GM23338 (cell line): ENCODE measurements around the gene ATP4A. TPM values are rescaled to one million over a fixed set of nuclear protein-coding genes. Genes with fewer than 3 reads are reported as not detected.
A peak's percentile ranks its signal among the peaks of the same experiment; 100 is the strongest.

ENCODE experiments used
- ATAC-seq: fragments of 200-7000 bp; cut with Tn5 transposase; 3 replicates; pipeline ENCODE4 v1.9.1; 2020
- DNase-seq: peaks from one replicate; pipeline ENCODE4 v3.0.0-alpha.2; 2015; ENCODE audit warnings: low spot score
- H2AFZ ChIP-seq: fragments of 200-600 bp; sonication (generic); 2 replicates; pipeline ENCODE4 v1.8.0; 2016; ENCODE audit warnings: antibody characterized with exemption, mild to moderate bottlenecking, moderate library complexity
- H3F3A ChIP-seq: fragments of 200-600 bp; sonication (generic); replicated peaks from 2 replicates; pipeline ENCODE4 v1.8.0; 2017; ENCODE audit warnings: antibody characterized with exemption, mixed run types, low read depth
- H3K27ac ChIP-seq: fragments of 200-600 bp; sonication (generic); 2 replicates; pipeline ENCODE4 v1.6.1; 2016; ENCODE audit warnings: low read depth
- H3K27me3 ChIP-seq: fragments of 200-600 bp; sonication (generic); 2 replicates; pipeline ENCODE4 v1.8.0; 2016; ENCODE audit warnings: mild to moderate bottlenecking, mixed run types, moderate library complexity; ENCODE audit not compliant: insufficient read depth
- H3K36me3 ChIP-seq: fragments of 200-600 bp; sonication (generic); 2 replicates; pipeline ENCODE4 v1.8.0; 2016; ENCODE audit warnings: mild to moderate bottlenecking; ENCODE audit not compliant: insufficient read depth
- H3K4me1 ChIP-seq: fragments of 200-600 bp; sonication (generic); 2 replicates; pipeline ENCODE4 v1.8.0; 2016; ENCODE audit warnings: mild to moderate bottlenecking, moderate library complexity; ENCODE audit not compliant: insufficient read depth
- H3K4me2 ChIP-seq: fragments of 200-600 bp; sonication (generic); 2 replicates; pipeline ENCODE4 v1.7.1; 2017; ENCODE audit warnings: mixed run types
- H3K4me3 ChIP-seq: fragments of 200-600 bp; sonication (generic); 2 replicates; pipeline ENCODE4 v1.6.1; 2016; ENCODE audit warnings: mixed run types
- H3K79me2 ChIP-seq: fragments of 200-600 bp; sonication (generic); replicated peaks from 2 replicates; pipeline ENCODE4 v1.8.0; 2017; ENCODE audit warnings: mild to moderate bottlenecking; ENCODE audit not compliant: insufficient read depth
- H3K9me2 ChIP-seq: fragments of 200-600 bp; sonication (generic); 2 replicates; pipeline ENCODE4 v1.8.0; 2017; ENCODE audit not compliant: insufficient read depth
- H4K20me1 ChIP-seq: fragments of 200-600 bp; sonication (generic); replicated peaks from 2 replicates; pipeline ENCODE4 v1.8.0; 2017; ENCODE audit warnings: mild to moderate bottlenecking; ENCODE audit not compliant: insufficient read depth
- H3K27ac Mint-ChIP-seq: 2 replicates; pipeline ENCODE4 v1.8.0; 2020; ENCODE audit warnings: inconsistent platforms, mild to moderate bottlenecking, moderate library complexity, mixed read lengths
- H3K27me3 Mint-ChIP-seq: 3 replicates; pipeline ENCODE4 v1.8.0; 2022; ENCODE audit warnings: low read depth, mild to moderate bottlenecking, moderate library complexity, mixed read lengths, inconsistent platforms; ENCODE audit not compliant: insufficient read depth, poor library complexity
- H3K36me3 Mint-ChIP-seq: 3 replicates; pipeline ENCODE4 v1.8.0; 2021; ENCODE audit warnings: low read depth, mild to moderate bottlenecking, inconsistent platforms, moderate library complexity, mixed read lengths
- H3K4me1 Mint-ChIP-seq: 3 replicates; pipeline ENCODE4 v1.8.0; 2020; ENCODE audit warnings: mild to moderate bottlenecking, inconsistent platforms, mixed read lengths
- H3K4me3 Mint-ChIP-seq: 3 replicates; pipeline ENCODE4 v1.8.0; 2021; ENCODE audit warnings: moderate library complexity, mild to moderate bottlenecking, inconsistent platforms, mixed read lengths
- H3K9me3 Mint-ChIP-seq: 3 replicates; pipeline ENCODE4 v1.8.0; 2020; ENCODE audit warnings: moderate library complexity, mild to moderate bottlenecking, inconsistent platforms, mixed read lengths
- CREB1 ChIP-seq: fragments of 250-450 bp; sonication (Bioruptor Pico); IDR thresholded peaks from 2 replicates; pipeline ENCODE4 v1.5.0; 2020; ENCODE audit warnings: low read depth, mild to moderate bottlenecking, moderate library complexity
- CTCF ChIP-seq, 2 experiments: fragments of 200-600 bp in 1 of 2; sonication (generic) in 1 of 2; conservative IDR thresholded peaks; 2 replicates each; pipeline versions ENCODE4 v1.5.1 to v1.6.1; 2016 to 2017; ENCODE audit warnings: antibody characterized with exemption in 2 of 2, low read depth in 2 of 2, mild to moderate bottlenecking in 2 of 2, moderate library complexity in 1 of 2
- EZH2 ChIP-seq: fragments of 200-600 bp; sonication (generic); IDR thresholded peaks from one replicate; pipeline ENCODE4 v1.8.0; 2017; ENCODE audit warnings: antibody characterized with exemption, mild to moderate bottlenecking, low read depth; ENCODE audit not compliant: unreplicated experiment
- EZH2phosphoT487 ChIP-seq: fragments of 200-600 bp; sonication (generic); IDR thresholded peaks from one replicate; pipeline ENCODE4 v1.8.1; 2018; ENCODE audit warnings: antibody characterized with exemption; ENCODE audit not compliant: unreplicated experiment
- JUNB ChIP-seq: IDR thresholded peaks from one replicate; pipeline ENCODE4 v1.6.1; 2016; ENCODE audit warnings: antibody characterized with exemption; ENCODE audit not compliant: unreplicated experiment
- NANOG ChIP-seq: IDR thresholded peaks from 2 replicates; pipeline ENCODE4 v1.6.1; 2016; ENCODE audit warnings: antibody characterized with exemption, borderline replicate concordance
- POLR2AphosphoS5 ChIP-seq: IDR thresholded peaks from 2 replicates; pipeline ENCODE4 v1.6.1; 2016; ENCODE audit warnings: antibody characterized with exemption, low read depth
- STAT1 ChIP-seq: IDR thresholded peaks from one replicate; pipeline ENCODE4 v1.6.1; 2016; ENCODE audit warnings: antibody characterized with exemption; ENCODE audit not compliant: unreplicated experiment
- ZNF114 ChIP-seq: fragments of 250-450 bp; sonication (Bioruptor Pico); IDR thresholded peaks from 2 replicates; pipeline ENCODE4 v1.5.0; 2020; ENCODE audit warnings: mild to moderate bottlenecking, moderate library complexity
- ZNF331 ChIP-seq: fragments of 250-450 bp; sonication (Bioruptor Pico); IDR thresholded peaks from 2 replicates; pipeline ENCODE4 v1.5.0; 2020; ENCODE audit warnings: low read depth, mild to moderate bottlenecking, moderate library complexity
- ZNF462 ChIP-seq: fragments of 250-450 bp; sonication (Bioruptor Pico); IDR thresholded peaks from 2 replicates; pipeline ENCODE4 v1.5.0; 2020; ENCODE audit warnings: mild to moderate bottlenecking, moderate library complexity
- polyA plus RNA-seq: library from polyadenylated mRNA; unstranded; fragments of >200 nt; fragmentation: Nextera tagmentation; extraction: Ambion mirVana; gene quantifications from 2 replicates; pipeline ENCODE4 v1.2.1, GENCODE V29; 2016
- total RNA-seq: library from RNA; depleted of rRNA; stranded (reverse); fragments of >200 nt; shearing (Covaris generic); gene quantifications from 2 replicates; pipeline ENCODE4 v1.2.3, GENCODE V29; 2014
- TF ChIP-seq, protein P1 (sequence below): IDR thresholded peaks from one replicate; pipeline ENCODE4 v1.6.1; 2018; ENCODE audit warnings: antibody characterized with exemption; ENCODE audit not compliant: unreplicated experiment
- TF ChIP-seq, protein P2 (sequence below): IDR thresholded peaks from 2 replicates; pipeline ENCODE4 v1.6.1; 2016; ENCODE audit warnings: antibody characterized with exemption

The ATP4A gene
- total and polyA plus RNA-seq, 2 experiments from 2014 or later = 0.61 to 0.63 TPM

GRCh38 chr19:35612559-35613321 is 49.3 kb upstream of the ATP4A start, which contains the start of gene HAUS5:
TSS of gene HAUS5 (plus strand) at chr19:35612735. CDS start at chr19:35612795, 60 bp downstream.
- Mint-ChIP-seq H3K36me3 (peaks cover 18% of the 10 kb centered on the region), H3K4me1 (no peaks in the 10 kb centered on the region), H3K27me3 (peaks cover 15% of the 10 kb centered on the region), H3K27ac (peak within 1 kb of the TSS; percentile 82), H3K9me3 (peaks cover 12% of the 10 kb centered on the region), H3K4me3 (peak within 1 kb of the TSS; percentile 82)
- ATAC-seq = peak; percentile 97
- Histone ChIP-seq H3F3A (no peaks in the 10 kb centered on the region), H3K4me3 (peak within 1 kb of the TSS; percentile 95), H3K27me3 (no peaks in the 10 kb centered on the region), H3K36me3 (no peaks in the 10 kb centered on the region), H3K79me2 (no peaks in the 10 kb centered on the region), H3K9me2 (no peaks in the 10 kb centered on the region), H4K20me1 (no peaks in the 10 kb centered on the region), H3K27ac (no peak within 1 kb of the TSS), H2AFZ (peak within 1 kb of the TSS; percentile 98), H3K4me2 (peak within 1 kb of the TSS; percentile 98), H3K4me1 (no peaks in the 10 kb centered on the region)
- TF ChIP-seq STAT1 (no peak), ZNF114 (CRISPR knock-in tag) (no peak), POLR2AphosphoS5 (peak; percentile 84), CREB1 (CRISPR knock-in tag) (peak; percentile 100), JUNB (no peak), ZNF331 (no peak), EZH2 (no peak), NANOG (no peak), ZNF462 (no peak), CTCF (conservative IDR thresholded peaks at IDR 0.05; ENCODE audit: low read depth in 2 of 2) (no peak; a peak in 1 of 4 replicates), EZH2phosphoT487 (no peak)
- TF ChIP-seq, protein P1, sequence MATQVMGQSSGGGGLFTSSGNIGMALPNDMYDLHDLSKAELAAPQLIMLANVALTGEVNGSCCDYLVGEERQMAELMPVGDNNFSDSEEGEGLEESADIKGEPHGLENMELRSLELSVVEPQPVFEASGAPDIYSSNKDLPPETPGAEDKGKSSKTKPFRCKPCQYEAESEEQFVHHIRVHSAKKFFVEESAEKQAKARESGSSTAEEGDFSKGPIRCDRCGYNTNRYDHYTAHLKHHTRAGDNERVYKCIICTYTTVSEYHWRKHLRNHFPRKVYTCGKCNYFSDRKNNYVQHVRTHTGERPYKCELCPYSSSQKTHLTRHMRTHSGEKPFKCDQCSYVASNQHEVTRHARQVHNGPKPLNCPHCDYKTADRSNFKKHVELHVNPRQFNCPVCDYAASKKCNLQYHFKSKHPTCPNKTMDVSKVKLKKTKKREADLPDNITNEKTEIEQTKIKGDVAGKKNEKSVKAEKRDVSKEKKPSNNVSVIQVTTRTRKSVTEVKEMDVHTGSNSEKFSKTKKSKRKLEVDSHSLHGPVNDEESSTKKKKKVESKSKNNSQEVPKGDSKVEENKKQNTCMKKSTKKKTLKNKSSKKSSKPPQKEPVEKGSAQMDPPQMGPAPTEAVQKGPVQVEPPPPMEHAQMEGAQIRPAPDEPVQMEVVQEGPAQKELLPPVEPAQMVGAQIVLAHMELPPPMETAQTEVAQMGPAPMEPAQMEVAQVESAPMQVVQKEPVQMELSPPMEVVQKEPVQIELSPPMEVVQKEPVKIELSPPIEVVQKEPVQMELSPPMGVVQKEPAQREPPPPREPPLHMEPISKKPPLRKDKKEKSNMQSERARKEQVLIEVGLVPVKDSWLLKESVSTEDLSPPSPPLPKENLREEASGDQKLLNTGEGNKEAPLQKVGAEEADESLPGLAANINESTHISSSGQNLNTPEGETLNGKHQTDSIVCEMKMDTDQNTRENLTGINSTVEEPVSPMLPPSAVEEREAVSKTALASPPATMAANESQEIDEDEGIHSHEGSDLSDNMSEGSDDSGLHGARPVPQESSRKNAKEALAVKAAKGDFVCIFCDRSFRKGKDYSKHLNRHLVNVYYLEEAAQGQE = no peak
- TF ChIP-seq, protein P2, sequence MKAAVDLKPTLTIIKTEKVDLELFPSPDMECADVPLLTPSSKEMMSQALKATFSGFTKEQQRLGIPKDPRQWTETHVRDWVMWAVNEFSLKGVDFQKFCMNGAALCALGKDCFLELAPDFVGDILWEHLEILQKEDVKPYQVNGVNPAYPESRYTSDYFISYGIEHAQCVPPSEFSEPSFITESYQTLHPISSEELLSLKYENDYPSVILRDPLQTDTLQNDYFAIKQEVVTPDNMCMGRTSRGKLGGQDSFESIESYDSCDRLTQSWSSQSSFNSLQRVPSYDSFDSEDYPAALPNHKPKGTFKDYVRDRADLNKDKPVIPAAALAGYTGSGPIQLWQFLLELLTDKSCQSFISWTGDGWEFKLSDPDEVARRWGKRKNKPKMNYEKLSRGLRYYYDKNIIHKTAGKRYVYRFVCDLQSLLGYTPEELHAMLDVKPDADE = peak; percentile 37; the same call in 1 of the 2 replicates
- DNase-seq = peak; percentile 94
